Stimulated activated CD4-positive, alpha-beta T cell treated with anti-CD3 and anti-CD28 coated beads, Interleukin-15, amount 100 ng/mL, for 48 hours (primary cell): Measurements from ENCODE around the gene MYH9.

Experiments
- DNase-seq, 2 donors: peaks; one replicate each; pipeline ENCODE4 v3.0.0-alpha.2; 2020; ENCODE audit warnings: low read depth in 2 of 2

The MYH9 gene

GRCh38 chr22:36386351-36386899 lies 1.3 kb downstream of the MYH9 start:
- DNase-seq: no peak

DNA sequence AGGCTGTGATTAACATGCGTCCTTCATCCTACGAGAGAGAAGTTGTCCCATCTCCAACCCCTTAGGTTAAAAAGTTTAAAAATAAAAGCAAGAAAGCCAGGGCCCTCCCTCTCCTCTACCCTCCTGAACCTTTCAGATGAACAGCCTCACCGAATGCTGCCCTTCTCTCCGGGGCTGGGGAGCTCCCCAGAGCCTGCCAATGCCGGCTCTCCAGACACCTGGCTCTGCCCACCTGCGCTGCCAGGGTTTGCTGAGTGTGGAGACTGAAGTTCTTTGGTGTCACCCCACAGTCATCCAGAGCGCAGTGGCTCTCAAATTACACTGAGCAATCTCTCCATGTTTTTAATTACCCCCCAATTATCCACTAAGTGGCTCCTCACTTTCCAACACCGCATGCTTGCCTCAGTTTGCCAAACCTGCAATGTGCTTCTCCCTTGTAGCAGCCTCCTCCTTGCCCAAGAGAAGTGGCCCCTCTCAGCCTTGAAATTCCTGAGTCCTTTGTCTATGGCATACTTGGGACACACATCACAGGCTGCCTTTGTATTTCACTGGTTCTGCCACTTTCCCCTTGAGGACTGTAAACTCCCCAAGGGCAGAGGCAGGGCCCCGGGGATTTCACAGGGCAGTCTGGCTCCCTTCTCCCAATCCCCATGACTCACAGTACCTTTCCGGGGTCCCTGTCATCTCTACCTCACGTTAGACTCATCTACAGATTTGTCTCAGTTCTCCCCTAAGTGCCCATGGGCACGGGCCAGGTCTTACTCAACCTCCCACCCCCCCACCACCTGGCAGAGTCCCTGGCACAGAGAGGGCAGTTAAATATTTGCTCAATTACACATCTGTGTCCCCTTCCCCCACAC lies 2.0 kb downstream of the MYH9 start:
- no peak for DNase-seq

- no peak for DNase-seq
These were observed 2.8 kb downstream of the MYH9 start for GRCh38 chr22:36384766-36385481.

DNA sequence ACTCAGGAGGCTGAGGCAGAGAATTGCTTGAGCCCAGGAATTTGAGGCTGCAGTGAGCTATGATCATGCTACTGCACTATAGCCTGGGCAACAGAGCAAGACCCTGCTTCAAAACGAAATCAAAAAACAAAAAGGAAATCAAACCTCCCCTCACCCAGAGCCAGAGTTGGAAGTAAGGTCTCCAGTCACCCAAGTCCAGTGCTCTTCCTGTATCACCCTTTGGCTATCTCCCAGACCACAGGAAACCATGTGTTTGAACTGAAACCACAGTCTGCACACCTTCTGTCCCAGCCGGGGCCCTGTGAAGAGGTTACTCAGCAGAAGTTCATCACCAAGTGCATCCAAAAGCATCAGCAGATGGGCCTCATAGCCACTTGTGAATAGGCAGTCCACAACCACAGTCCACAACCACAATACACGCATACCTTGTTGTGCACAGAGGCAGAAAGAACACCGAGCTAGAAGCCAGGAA lies 4.6 kb downstream of the MYH9 start:
- no peak for DNase-seq

DNA sequence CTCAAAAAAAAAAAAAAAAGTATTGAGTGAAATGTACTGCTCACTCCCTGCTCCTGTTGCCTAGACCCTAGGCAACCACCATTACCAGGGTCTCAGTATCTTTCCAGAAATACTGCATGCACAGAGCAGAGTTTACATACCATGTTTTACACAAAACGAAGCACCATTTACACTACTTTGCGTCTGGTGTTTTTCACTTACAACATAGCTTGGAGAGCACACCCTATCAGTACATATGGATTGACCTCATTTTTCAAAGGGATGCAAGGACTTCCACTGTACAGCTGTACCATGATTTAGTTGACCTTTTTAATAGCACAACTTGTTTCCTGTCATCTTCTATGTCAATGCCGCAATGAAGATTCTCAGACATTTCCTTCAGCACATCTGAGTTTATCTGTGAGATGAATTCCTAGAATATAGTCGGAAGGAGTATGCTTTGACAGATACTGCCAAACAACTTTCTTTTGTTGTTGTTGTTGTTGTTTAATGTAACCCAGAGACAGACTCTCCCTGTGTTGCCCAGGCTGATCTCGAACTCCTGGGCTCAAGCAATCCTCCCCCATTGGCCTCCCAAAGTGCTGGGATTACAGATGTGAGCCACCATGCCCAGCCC lies 6.1 kb downstream of the MYH9 start:
- no peak for DNase-seq

DNA sequence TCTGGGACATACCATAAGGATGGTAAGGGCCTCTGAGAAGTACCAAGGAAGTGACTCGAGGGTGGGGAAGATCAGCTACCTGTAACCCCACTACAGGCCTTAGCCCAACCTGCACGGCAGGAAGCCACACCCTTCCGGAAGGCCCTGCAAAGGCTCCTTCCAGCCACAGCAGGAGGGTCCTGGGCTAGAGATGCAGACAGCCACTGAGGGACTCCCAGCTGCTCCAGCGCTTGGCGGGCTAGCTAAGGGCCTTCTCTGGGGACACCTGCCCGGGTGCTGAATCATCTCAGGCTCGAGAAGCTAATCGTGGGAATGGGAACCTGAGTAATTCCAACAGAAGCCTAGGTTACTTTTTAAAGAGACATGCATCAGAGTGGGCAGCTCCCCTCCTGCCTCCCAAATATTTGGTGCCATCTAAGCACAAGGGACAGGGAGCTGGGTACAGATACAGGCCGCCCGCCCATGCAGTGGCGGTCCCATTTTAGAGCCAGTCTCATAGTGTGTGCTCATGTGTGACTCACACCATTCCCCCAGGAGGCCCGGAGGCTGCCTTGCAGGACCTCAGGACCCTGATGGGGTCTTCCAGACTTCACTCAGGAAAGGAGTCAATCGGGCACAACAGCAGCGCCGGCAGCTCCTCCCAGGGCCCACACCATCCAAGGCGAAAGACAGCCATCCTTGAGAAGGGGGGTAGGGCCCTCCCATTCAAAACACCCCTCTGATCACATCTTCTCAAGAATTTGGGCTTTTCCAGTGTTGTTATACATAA lies 8.0 kb downstream of the MYH9 start:
- no peak for DNase-seq

- no peak for DNase-seq
These were observed 8.9 kb downstream of the MYH9 start for GRCh38 chr22:36378869-36379217.

DNA sequence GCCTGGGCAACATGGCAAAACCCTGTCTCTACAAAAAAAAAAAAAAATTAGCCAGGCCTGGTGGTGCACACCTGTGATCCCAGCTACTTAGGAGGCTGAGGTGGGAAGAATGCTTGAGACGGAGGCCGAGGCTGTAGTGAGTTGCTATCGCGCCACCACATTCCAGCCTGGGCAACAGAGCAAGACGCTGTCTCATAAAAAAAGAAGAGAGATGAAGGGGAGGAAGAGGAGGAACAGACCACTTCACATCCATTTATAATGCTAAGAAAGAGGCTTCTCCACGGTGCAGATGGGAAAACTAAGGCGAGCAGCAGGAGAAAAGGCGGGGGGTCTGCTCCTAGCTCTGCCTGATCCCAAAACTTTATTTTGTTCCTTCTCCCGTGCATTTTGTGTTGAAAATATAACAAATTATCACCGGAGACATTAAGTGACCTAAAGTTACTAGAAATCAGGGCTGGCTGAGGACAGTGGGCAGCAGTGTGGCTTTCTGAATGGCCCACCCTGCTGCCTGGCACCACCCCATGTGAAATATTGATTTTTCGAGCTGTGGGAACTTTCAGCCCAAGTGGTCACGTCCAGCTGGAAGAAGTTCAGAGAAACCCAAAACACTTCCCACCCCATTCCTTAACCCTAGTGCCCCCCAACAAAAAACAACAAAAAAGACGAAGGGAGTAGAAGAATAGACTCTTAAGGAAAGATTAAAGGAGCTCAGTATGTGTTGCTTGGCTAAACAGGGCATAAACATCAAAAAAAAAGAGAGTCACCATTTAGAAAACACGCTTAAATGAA lies 9.5 kb downstream of the MYH9 start:
- DNase-seq: no peak

GRCh38 chr22:36377022-36377631 lies 10.6 kb downstream of the MYH9 start:
- DNase-seq: no peak

- no peak for DNase-seq
These were observed 11.5 kb downstream of the MYH9 start for GRCh38 chr22:36376265-36376664.

- no peak for DNase-seq
These were observed 12.4 kb downstream of the MYH9 start for GRCh38 chr22:36375071-36375980.

DNA sequence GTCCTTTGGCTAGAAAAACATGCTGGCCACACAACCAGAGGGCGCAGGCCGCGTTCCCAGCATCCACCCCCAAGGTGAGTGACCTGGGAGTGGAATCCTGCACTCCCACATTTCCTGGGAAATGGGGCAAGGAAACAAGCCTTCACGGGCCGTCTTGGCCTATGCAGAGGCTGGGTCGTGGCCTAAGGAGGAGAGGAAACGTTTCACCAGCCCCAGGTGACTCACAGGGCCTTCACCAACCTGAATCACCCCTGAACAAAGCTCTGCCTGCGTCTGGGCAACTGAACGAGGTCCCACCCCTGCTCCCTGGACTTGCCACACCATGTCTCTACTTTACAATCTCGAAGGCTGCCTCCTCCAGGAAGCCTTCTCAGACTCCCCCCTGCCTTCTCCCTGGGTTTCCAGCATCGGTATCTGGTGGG lies 13.2 kb downstream of the MYH9 start:
- peak in 1 of 2 donors; percentile 67 for DNase-seq

DNA sequence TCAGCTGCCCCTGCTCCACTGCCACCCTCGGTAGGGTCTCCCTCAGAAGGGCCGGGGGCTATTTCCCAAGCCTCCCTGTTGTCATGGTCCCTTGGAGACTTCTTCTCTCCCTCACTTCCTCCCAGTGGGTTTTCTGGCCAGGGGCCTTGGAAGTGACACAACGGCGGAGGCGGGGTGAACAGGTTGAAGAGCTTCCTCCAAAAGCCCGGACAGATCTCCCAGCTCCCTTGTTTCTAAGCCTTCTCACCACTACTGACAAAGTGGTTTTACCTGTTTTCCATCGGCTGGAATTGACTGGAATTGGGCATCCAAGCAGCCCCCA lies 14.5 kb downstream of the MYH9 start:
- no peak for DNase-seq

DNA sequence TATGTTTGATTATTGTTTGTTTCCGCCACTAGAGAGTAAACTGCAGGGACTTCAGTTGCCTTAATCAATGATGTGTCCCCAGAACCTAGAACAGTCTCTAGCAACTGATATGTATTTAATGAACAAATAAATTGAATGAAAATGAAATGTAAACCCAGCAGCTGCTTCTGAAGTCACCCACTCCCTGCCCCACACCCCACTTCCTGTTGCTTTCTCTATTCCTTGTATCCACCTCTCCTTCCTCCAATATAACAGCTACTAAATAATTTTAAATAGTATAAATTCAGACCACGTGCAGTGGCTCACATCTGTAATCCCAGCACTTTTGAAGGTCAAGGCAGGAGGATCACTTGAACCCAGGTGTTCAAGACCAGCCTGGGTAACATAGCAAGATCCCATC lies 15.8 kb downstream of the MYH9 start:
- no peak for DNase-seq

- no peak for DNase-seq
These were observed 17.6 kb downstream of the MYH9 start for GRCh38 chr22:36369922-36370791.

DNA sequence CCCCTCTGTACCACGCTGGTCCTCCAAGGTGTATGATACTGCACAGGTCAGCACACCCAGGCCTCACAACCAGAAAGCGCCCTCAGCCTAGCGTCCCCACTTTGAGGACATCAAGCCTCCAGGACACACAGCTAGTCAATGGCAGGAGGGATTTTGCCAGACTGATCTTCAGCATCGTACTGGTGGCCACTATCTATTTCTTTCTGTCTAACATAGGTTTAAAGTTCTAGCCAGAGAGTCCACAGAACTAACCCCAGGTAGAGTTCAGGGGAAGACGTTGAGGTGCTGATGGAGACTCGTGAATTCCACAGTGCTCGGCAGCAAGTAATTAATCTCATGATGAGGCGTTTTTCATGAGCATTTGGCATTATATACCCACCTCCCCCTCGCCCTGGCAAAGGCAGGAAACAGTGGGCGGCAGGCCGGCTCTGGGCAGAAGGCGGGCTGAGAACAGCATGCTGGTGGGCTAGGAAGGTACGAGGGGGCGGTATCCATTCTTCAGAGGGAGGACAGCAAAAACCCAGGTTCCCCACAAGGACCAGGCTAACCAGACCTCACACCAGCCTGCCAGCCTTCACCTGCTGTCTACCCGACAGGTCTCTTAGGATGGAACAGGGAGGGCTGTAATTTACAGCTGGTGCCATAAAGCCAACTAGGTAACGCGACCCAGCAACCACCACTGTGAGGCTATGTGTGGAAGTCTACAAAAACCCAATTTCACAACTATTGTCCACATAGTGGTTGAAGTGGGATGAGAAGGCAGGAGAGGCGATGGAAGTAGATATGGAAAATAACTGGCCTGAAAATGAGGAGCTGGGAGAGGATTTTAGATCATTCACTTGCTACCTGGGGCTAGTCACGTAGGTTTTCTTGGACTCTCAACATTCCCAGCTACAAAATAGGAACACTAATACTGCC lies 18.5 kb downstream of the MYH9 start:
- no peak for DNase-seq

GRCh38 chr22:36368359-36368983 lies 19.3 kb downstream of the MYH9 start:
- DNase-seq: no peak
